Activated T-cell treated with anti-CD3 and anti-CD28 coated beads for 48 hours (primary cell): Measurements from ENCODE around the gene ACACA.

ENCODE experiments used
- DNase-seq: peaks from one replicate; pipeline ENCODE4 v3.0.0-alpha.2; 2020; ENCODE audit warnings: low read depth

Gene ACACA

GRCh38 chr17:37131669-37132611, 274.7 kb downstream of the ACACA start:
- no peak for DNase-seq

GRCh38 chr17:37130984-37131446, 275.6 kb downstream of the ACACA start:
- DNase-seq = no peak

DNA sequence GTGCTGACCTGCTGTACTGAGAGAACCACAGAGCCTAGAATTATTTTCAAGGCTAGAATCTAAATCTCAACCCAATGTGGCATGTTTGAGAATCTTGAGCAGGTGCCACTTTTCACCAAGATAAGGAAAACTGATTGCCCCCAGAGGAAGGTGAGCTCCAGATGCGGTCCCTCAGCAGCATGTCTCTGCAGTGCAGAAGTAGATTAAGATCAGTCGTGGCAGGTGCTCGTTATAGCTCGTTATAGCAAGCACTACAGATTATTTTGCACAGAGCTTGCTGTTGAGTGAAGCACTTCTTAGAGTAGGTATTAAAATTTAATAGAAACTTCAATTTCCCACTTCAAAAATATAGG, 281.8 kb downstream of the ACACA start:
- DNase-seq = no peak

GRCh38 chr17:37123941-37124820, 282.5 kb downstream of the ACACA start:
- no peak for DNase-seq

GRCh38 chr17:37123386-37123785, 283.2 kb downstream of the ACACA start:
- DNase-seq = no peak

- no peak for DNase-seq
Observed at GRCh38 chr17:37121616-37122015, 285.0 kb downstream of the ACACA start.

- no peak for DNase-seq
Observed at GRCh38 chr17:37118366-37119137, 288.1 kb downstream of the ACACA start.

GRCh38 chr17:37117373-37118142, 289.1 kb downstream of the ACACA start:
- no peak for DNase-seq

GRCh38 chr17:37116671-37117185, 289.9 kb downstream of the ACACA start:
- DNase-seq = no peak

GRCh38 chr17:37111329-37111728, 295.3 kb downstream of the ACACA start:
- DNase-seq = no peak

- no peak for DNase-seq
Observed at GRCh38 chr17:37110746-37111145, 295.9 kb downstream of the ACACA start.

DNA sequence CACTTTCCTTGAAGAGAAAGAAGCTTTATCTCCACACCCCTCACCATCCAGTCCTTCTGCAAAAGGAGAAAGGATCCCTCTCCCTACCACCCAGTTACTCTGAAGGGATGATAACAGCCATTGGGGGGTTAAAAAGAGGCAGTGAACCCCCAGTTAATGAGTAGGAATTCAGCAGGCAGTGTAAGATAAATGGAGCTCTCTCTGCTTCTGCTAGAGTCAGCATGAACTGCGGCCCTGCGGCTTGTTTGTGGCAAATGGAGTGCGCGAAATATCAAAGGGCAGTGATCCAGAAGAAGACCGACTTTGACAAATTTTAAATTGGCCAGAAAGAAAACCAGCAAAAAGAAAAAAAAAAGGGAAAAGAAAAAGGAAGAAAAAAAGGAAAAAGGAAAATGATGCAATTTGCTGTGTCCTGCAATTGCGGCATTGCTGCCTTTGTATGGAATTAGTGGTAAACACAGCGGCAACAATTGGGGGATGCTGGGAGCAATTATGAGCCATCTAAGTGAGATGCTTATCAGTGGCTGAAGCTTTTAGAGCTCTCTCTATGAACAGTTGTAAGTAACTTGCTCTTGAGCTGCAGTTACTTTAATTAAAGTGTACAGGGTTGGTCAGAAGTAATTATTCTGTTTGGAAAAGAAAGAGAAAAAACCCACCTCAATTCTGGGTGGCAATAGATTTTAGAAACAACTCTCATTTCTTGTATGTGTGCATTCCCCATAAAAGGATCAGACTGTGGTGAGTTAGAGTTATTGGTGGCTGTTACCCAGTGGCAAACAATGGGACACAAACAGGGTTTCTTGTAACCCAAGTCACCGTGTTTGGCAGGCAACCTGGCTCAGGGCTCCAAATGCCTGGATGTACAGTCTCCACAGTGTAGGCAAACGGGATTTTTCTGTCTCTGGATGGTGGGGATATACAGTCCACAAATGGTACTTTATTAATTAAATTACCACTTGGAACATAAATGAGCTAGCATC, 296.6 kb downstream of the ACACA start:
- no peak for DNase-seq

DNA sequence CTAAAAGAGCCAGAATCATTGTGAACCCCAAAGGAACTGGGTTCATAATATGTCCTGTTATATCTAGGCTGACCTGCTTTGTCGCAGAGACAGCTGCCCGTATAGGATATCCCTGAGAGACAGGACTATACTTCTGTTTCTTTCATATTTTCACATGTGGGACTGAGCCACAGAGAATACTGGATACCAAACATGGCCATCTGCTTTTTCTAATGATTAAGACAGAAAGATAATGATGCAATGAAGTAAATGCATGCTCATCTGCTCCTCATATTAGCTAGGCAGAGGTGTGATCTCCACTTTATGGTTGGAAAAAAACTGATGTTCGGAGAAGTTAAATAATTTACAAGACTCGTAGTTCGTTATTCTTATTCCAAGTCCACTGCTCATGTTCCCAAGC, 297.5 kb downstream of the ACACA start:
- no peak for DNase-seq

GRCh38 chr17:37107406-37108083, 299.1 kb downstream of the ACACA start:
- no peak for DNase-seq

DNA sequence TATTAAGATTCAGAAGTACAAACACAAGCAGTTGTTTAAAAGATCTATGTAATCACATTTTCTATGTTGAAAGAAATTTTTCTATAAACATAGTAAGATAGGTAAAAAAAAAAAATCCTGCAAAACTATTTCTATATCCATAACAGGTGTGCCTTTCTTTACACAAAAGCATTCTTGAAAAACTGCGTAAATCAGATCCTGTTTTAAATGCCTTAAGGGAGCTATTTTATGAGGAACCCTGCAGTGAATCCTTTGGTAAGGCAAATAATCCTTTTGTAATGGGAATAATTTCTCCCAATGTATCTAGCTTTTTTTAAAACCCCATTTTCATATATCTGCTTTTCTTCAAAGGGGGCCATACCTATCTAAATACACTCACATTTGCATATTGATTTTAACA, 300.6 kb downstream of the ACACA start:
- no peak for DNase-seq

DNA sequence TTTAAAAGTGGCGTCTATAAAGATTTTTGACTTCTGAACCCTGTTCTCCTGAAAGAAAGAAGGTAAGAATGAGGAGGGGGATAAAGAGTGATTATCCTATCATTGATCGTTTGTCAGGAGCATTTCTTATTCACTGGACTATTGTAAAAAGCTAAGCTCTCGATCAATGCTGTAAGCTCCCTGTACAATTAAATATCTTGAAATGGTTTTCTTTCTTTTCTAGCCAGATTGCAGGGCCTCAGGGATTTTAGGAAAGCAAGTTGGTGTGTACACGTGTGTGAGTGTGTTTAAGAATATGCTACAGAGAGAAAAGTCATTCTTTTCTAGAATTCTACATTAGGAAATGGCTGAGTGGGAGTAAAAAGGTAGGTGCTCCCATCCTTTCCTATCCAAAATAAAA, 303.4 kb downstream of the ACACA start:
- DNase-seq = no peak

DNA sequence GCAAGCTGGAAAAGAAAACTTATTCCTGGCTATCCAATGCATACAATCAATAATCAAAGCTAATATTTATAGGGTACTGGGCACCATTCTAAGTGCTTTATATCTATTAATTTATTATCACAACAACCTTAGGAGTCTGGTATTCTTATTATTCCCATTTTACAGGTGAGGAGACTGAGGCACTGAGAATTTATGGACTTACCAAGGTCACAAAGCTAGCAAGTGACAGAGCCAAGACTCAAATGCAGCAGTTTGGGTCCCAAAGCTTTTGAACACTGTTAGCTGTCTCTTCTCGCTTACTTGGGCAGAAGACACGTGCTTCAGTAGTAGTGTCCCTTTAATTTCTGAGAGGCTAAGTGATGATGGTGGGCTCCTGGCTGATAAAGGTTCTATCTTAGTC, 305.3 kb downstream of the ACACA start:
- no peak for DNase-seq

GRCh38 chr17:37100231-37100630, 306.4 kb downstream of the ACACA start:
- no peak for DNase-seq

- DNase-seq = no peak
Observed at GRCh38 chr17:37098910-37099664, 307.5 kb downstream of the ACACA start.
